HG02885 (cell line): ENCODE data around the gene G2E3.
"Not testable (repeated sequence)": the region's sequence is repeated elsewhere in the genome, so short reads cannot be mapped to it uniquely, and the experiment has no call there.

ENCODE experiments used
- ATAC-seq: cut with Tn5 transposase; IDR thresholded peaks from one replicate; pipeline ENCODE4 v1.9.1; 2021; ENCODE audit warnings: mild to moderate bottlenecking; ENCODE audit not compliant: unreplicated experiment, poor library complexity

Gene G2E3

GRCh38 chr14:30558675-30559555 is at the start of gene G2E3:
G2E3 (plus strand) TSS chr14:30559158; CDS start chr14:30581080, 21,922 bp downstream.
- ATAC-seq, result peak; percentile 99

- no peak for ATAC-seq
Measured at GRCh38 chr14:30517737-30518136, 41.2 kb upstream of the G2E3 start.

GRCh38 chr14:30518867-30519560 is 39.9 kb upstream of the G2E3 start:
- no peak for ATAC-seq

DNA sequence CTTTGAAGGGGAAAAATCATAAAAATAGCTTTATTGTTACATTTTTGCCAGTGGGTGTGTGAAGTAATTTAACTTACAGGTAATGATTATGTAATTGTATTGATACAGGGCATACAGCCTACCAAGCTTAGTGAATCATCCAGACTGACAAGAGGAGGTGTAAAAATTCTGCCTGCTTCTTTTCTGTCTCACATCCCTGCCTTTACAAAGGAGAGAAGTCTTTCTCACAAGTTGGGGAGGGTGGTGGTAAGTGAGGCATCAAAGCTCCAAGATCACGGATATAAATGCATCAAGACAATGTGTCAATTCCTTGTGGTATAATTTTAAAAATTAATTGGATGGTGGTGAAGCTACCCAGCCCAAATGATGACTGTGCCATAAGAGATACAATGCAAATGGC is 39.0 kb upstream of the G2E3 start:
- no peak for ATAC-seq

DNA sequence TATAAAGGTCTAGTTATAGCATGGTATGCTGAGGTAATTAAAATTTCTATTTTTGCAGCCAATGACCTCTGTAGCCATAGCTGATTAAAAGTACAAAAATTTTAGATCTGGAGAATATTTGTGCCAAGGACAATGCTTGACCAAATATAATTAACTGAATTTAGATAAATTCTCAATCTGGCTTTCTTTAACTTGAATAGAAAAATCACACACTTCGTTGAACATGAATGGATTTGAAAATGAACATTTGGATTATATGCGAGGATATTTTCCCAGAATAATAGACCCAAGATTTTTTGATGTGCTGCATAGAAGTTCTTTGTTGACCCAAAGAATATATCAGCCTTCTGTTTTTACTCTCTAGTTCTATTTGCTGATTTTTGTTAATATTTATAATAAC is 38.4 kb upstream of the G2E3 start:
- no peak for ATAC-seq

DNA sequence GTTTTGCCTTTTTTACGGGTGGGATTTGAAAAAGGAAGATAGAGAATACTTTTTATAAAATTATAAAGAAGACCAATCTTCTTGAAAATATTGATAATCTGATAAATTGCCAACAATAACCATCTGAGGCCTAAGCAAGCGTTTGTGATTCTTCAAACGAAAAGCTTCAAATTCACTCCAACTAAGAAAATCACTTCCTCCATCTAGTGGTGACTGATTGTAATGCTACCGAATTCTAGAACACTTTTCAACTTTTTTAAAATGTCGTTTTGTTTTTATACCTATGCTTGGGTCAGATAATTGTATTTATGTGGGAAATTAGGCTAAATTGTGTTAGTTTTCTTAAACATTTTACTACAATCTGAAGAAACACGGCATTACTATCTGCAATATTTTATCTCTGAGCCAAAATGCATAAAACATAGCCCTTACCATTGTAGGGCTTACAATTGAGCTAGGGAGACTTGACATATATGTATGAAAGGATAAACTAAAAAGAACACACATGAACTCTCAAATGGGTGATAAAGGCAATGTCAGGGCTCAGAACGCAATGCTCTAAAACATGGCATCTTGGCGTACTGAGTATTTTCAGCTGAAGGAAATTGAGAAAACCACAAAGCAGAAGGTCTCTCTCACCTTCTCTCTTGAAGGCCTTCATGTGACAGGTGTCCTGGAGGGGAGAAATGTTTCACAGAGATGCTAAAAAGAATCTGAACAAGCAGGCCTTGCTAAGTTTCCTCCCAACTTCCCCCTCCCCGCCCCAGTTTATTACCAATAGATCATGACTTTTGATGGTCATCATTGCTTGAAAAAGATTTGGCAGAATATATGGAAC is 36.8 kb upstream of the G2E3 start:
- peak; percentile 87 for ATAC-seq

GRCh38 chr14:30525833-30526232 is 33.1 kb upstream of the G2E3 start:
- ATAC-seq, result no peak

GRCh38 chr14:30527196-30527595 is 31.8 kb upstream of the G2E3 start:
- no peak for ATAC-seq

- no peak for ATAC-seq
Measured at GRCh38 chr14:30528119-30528518, 30.8 kb upstream of the G2E3 start.

DNA sequence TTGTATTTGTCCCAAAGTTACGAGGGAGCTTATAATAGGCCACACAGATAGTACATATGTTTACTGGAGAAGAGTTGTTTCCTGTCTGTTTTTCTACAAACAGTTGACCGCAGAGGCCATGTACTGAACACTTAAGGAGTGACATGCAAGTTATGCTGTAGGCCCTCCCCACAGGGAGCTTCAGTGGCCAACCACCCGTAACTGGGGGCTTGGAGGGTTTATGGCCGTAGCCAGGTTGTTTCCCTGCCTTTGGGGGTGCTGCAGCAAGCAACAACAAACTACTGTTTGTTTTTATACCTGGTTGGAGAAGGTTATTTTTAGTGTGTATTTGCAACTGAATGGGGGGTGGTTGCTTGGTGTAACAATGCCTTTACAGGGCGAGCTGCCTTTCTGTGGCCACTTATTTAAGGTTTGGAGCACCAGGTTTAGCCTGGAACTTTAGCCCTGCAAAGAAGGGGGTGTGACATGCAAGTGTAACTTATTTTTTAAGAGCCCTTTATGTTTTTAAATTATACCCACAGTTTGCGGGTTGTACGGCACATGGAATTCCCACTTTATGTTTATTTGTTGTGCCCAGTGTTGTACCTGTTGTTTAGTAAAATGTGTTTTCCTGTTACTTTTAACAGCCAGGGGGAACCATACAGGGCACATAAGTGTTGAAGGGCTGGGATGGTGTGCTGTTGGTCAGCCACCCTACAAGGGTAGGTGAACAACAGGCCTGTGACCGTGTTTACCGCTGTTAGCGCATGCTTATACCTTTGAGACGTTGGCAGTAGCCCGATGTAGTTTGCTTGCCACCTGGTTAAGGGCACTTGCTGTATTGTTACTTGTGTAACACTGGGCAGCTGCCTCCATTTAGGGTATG is 29.9 kb upstream of the G2E3 start:
- ATAC-seq, result no peak

DNA sequence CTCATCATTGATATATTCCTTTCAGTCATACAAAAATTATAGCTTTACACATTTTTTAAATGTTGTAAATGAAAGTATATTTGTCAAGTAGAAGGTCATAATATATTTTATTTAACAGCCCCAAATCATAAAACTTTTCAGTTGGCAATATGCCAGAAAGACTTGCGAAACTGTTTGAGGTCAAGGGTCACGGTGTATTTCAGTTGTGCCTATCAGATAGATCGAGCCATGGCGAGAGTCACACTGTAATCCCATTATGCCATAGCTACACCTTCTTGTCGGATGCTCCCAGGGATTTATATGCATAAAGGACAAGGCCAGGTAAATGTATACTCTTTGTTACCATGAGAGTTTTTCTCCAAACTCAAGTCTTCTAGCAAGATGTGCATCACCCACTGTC is 26.7 kb upstream of the G2E3 start:
- no peak for ATAC-seq

DNA sequence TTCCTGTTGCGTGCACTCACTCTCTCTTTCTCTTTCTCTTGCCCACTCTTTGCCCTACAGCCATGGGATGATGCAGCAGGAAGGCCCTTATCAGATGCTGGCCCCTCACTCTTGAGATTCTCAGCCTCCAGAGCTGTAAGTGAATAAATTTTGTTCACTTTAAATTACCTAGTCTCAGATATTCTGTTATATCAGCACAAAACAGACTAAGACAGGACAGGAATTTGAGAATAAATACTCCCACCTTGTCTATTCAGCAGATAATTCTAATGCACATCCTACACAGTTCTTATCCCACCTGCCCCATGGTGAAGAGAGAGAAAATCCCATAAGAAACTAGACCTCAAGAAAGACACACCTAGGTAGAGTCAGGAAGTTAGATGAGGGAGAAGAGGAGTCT is 25.8 kb upstream of the G2E3 start:
- no peak for ATAC-seq

DNA sequence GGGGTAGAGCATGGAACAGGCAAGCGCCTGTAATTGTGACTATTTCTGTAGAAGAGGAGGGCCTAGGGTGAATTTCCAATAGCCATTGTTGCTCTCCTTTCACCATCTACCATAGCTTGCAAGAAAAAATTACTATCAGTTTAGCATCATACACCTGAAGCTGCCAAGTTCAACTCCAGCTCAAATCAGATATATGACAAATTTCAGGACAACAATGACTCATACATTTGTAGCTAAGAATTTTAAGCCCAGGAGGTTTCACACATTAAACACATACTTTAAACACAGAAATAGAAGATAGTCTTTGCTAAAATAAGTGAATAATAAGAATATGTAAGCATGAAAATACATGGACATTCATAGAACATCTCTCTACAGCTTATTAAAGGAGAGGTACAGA is 17.6 kb upstream of the G2E3 start:
- no peak for ATAC-seq

DNA sequence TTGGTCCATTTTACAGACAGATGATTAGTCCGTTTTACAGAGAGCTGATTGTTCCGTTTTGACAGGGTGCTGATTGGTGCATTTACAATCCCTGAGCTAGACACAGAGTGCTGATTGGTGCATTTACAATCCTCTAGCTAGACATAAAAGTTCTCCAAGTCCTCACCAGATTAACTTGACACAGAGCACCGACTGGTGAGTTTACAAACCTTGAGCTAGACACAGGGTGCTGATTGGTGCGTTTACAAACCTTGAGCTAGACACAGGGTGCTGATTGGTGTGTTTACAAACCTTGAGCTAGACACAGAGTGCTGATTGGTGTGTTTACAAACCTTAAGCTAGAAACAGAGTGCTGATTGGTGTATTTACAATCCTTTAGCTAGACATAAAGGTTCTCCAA is 12.2 kb upstream of the G2E3 start:
- ATAC-seq, result not testable (repeated sequence)

- no peak for ATAC-seq
Measured at GRCh38 chr14:30547388-30548048, 11.4 kb upstream of the G2E3 start.

GRCh38 chr14:30550335-30550734 is 8.6 kb upstream of the G2E3 start:
- ATAC-seq, result no peak

- no peak for ATAC-seq
Measured at GRCh38 chr14:30551460-30551859, 7.5 kb upstream of the G2E3 start.

GRCh38 chr14:30553311-30553989 is 5.5 kb upstream of the G2E3 start:
- ATAC-seq, result no peak

- no peak for ATAC-seq
Measured at GRCh38 chr14:30558362-30558674, 640 bp upstream of the G2E3 start.
